ENCODE results near the gene C1orf53.

DNA sequence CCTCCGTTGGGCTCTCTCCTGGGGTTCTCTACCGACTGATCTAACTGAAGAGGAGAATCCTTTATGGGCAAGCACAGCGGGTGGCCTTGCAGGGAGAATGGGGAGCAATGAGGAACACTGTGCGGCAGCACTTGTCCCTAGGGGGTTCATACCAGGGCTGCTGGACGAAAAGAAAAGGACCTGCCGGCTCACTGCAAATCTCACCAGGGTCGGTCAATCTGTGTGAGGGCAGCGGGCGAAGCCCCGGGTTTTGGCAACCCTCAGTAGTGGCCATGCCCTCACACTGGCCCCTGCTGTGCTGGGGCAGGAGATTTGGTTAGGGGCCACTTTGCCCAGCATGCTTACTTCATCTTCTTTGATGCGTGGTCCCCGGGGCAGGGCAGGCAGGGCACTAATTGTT lies 20.6 kb downstream of the C1orf53 start:
- TF ChIP-seq STAT1 (IDR thresholded peaks at IDR 0.05; ENCODE audit: unreplicated experiment) = no peak
- TF ChIP-seq POLR2AphosphoS5 (IDR thresholded peaks at IDR 0.05; ENCODE audit: low read depth) = no peak
- TF ChIP-seq CTCF (conservative IDR thresholded peaks at IDR 0.05; ENCODE audit: low read depth in 2 of 2) = no peak
- TF ChIP-seq, protein P1, sequence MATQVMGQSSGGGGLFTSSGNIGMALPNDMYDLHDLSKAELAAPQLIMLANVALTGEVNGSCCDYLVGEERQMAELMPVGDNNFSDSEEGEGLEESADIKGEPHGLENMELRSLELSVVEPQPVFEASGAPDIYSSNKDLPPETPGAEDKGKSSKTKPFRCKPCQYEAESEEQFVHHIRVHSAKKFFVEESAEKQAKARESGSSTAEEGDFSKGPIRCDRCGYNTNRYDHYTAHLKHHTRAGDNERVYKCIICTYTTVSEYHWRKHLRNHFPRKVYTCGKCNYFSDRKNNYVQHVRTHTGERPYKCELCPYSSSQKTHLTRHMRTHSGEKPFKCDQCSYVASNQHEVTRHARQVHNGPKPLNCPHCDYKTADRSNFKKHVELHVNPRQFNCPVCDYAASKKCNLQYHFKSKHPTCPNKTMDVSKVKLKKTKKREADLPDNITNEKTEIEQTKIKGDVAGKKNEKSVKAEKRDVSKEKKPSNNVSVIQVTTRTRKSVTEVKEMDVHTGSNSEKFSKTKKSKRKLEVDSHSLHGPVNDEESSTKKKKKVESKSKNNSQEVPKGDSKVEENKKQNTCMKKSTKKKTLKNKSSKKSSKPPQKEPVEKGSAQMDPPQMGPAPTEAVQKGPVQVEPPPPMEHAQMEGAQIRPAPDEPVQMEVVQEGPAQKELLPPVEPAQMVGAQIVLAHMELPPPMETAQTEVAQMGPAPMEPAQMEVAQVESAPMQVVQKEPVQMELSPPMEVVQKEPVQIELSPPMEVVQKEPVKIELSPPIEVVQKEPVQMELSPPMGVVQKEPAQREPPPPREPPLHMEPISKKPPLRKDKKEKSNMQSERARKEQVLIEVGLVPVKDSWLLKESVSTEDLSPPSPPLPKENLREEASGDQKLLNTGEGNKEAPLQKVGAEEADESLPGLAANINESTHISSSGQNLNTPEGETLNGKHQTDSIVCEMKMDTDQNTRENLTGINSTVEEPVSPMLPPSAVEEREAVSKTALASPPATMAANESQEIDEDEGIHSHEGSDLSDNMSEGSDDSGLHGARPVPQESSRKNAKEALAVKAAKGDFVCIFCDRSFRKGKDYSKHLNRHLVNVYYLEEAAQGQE (IDR thresholded peaks at IDR 0.05; ENCODE audit: unreplicated experiment) = no peak
- TF ChIP-seq CREB1 (CRISPR knock-in tag; IDR thresholded peaks at IDR 0.05; ENCODE audit: low read depth) = no peak
